Fibroblast of upper back skin (primary cell): ENCODE results near the gene REXO1.
"Not testable (repeated sequence)": the region's sequence is repeated elsewhere in the genome, so short reads cannot be mapped to it uniquely, and the experiment has no call there.

Source experiments
- DNase-seq: peaks from one replicate; pipeline ENCODE4 v3.0.0-alpha.2; 2013

Gene REXO1

GRCh38 chr19:1875265-1875645 lies 27.0 kb upstream of the REXO1 start:
- DNase-seq: not testable (repeated sequence)

- DNase-seq: no peak
These were observed 26.4 kb upstream of the REXO1 start for GRCh38 chr19:1874554-1875185.

- no peak for DNase-seq
These were observed 25.5 kb upstream of the REXO1 start for GRCh38 chr19:1873524-1874473.

- no peak for DNase-seq
These were observed 24.7 kb upstream of the REXO1 start for GRCh38 chr19:1872807-1873523.

- DNase-seq: no peak
These were observed 23.3 kb upstream of the REXO1 start for GRCh38 chr19:1871630-1872029.

GRCh38 chr19:1871140-1871597 lies 22.9 kb upstream of the REXO1 start:
- DNase-seq: no peak

- no peak for DNase-seq
These were observed 20.7 kb upstream of the REXO1 start for GRCh38 chr19:1868971-1869370.

GRCh38 chr19:1867349-1867724 lies 19.1 kb upstream of the REXO1 start:
- no peak for DNase-seq

GRCh38 chr19:1866693-1867348 lies 18.5 kb upstream of the REXO1 start:
- no peak for DNase-seq

- DNase-seq: no peak
These were observed 17.1 kb upstream of the REXO1 start for GRCh38 chr19:1865172-1866010.

GRCh38 chr19:1864480-1865171 lies 16.3 kb upstream of the REXO1 start:
- peak; percentile 49 for DNase-seq

- DNase-seq: peak; percentile 93
These were observed 15.6 kb upstream of the REXO1 start for GRCh38 chr19:1863638-1864479.

- no peak for DNase-seq
These were observed 15.0 kb upstream of the REXO1 start, which contains the start of gene KLF16 for GRCh38 chr19:1863328-1863637. Gene KLF16, minus strand, starts transcription at chr19:1863579. Its CDS starts 82 bp downstream, at chr19:1863497.

GRCh38 chr19:1862424-1863327 lies 14.4 kb upstream of the REXO1 start:
- DNase-seq: no peak

GRCh38 chr19:1862068-1862423 lies 13.8 kb upstream of the REXO1 start:
- no peak for DNase-seq

GRCh38 chr19:1861599-1862031 lies 13.3 kb upstream of the REXO1 start:
- DNase-seq: no peak

- DNase-seq: no peak
These were observed 12.7 kb upstream of the REXO1 start for GRCh38 chr19:1860821-1861598.

GRCh38 chr19:1860042-1860775 lies 11.9 kb upstream of the REXO1 start:
- peak; percentile 74 for DNase-seq
